SK-N-SH treated with all-trans-retinoic acid at 6 μM for 48 hours (cell line): ENCODE results near the gene SORCS2.

Experiments
- ATAC-seq: fragments of 200-7000 bp; cut with Tn5 transposase; 3 replicates; pipeline ENCODE4 v1.9.1; 2020; ENCODE audit warnings: mild to moderate bottlenecking, moderate library complexity
- ARNTL ChIP-seq: fragments of 450-650 bp; formaldehyde crosslinking; IDR thresholded peaks from 2 replicates; pipeline ENCODE4 v1.5.0; 2020; ENCODE audit warnings: low read depth, mild to moderate bottlenecking, moderate library complexity, borderline replicate concordance
- BACH2 ChIP-seq: fragments of 250-450 bp; sonication (Bioruptor Pico); IDR thresholded peaks from 2 replicates; pipeline ENCODE4 v1.9.0; 2021; ENCODE audit warnings: mild to moderate bottlenecking, borderline replicate concordance
- CSDC2 ChIP-seq: fragments of 250-450 bp; sonication (Bioruptor Pico); IDR thresholded peaks from 2 replicates; pipeline ENCODE4 v1.5.0; 2020; ENCODE audit warnings: mild to moderate bottlenecking, moderate library complexity
- GLIS3 ChIP-seq: fragments of 250-450 bp; sonication (Bioruptor Pico); IDR thresholded peaks from 2 replicates; pipeline ENCODE4 v1.5.0; 2020; ENCODE audit warnings: mild to moderate bottlenecking, moderate library complexity
- ISL1 ChIP-seq: fragments of 250-450 bp; sonication (Bioruptor Pico); IDR thresholded peaks from 2 replicates; pipeline ENCODE4 v2.1.2; 2022; ENCODE audit warnings: mild to moderate bottlenecking, moderate library complexity
- OSR1 ChIP-seq: fragments of 250-450 bp; sonication (Bioruptor Pico); IDR thresholded peaks from 2 replicates; pipeline ENCODE4 v1.8.0; 2022; ENCODE audit warnings: moderate library complexity, mild to moderate bottlenecking, inconsistent platforms
- PPARA ChIP-seq: fragments of 250-450 bp; sonication (Bioruptor Pico); IDR thresholded peaks from 2 replicates; pipeline ENCODE4 v1.5.0; 2020; ENCODE audit warnings: mild to moderate bottlenecking, borderline replicate concordance
- RARB ChIP-seq: fragments of 250-450 bp; sonication (Bioruptor Pico); IDR thresholded peaks from 2 replicates; pipeline ENCODE4 v1.8.0; 2021; ENCODE audit warnings: mild to moderate bottlenecking, moderate library complexity
- SNAI2 ChIP-seq: fragments of 250-450 bp; sonication (Bioruptor Pico); IDR thresholded peaks from 2 replicates; pipeline ENCODE4 v1.5.0; 2020; ENCODE audit warnings: mild to moderate bottlenecking, moderate library complexity
- TCF4 ChIP-seq: fragments of 250-450 bp; sonication (Bioruptor Pico); IDR thresholded peaks from 2 replicates; pipeline ENCODE4 v1.8.0; 2021; ENCODE audit warnings: mild to moderate bottlenecking, moderate library complexity, borderline replicate concordance
- TOX ChIP-seq: fragments of 250-450 bp; sonication (Bioruptor Pico); IDR thresholded peaks from 2 replicates; pipeline ENCODE4 v1.8.0; 2021; ENCODE audit warnings: mild to moderate bottlenecking, moderate library complexity, borderline replicate concordance
- ZC3H10 ChIP-seq: fragments of 250-450 bp; sonication (Bioruptor Pico); IDR thresholded peaks from 2 replicates; pipeline ENCODE4 v1.5.1; 2021; ENCODE audit warnings: mild to moderate bottlenecking, moderate library complexity
- ZFP3 ChIP-seq: fragments of 250-450 bp; sonication (Bioruptor Pico); IDR thresholded peaks from 2 replicates; pipeline ENCODE4 v1.5.0; 2020; ENCODE audit warnings: mild to moderate bottlenecking, moderate library complexity
- ZFP30 ChIP-seq: fragments of 450-650 bp; formaldehyde crosslinking; IDR thresholded peaks from 2 replicates; pipeline ENCODE4 v1.5.0; 2022; ENCODE audit warnings: mild to moderate bottlenecking, moderate library complexity
- ZNF565 ChIP-seq: fragments of 450-650 bp; formaldehyde crosslinking; conservative IDR thresholded peaks from 2 replicates; pipeline ENCODE4 v1.5.0; 2020; ENCODE audit warnings: low read depth, mild to moderate bottlenecking, moderate library complexity
- ZNF70 ChIP-seq: fragments of 450-650 bp; formaldehyde crosslinking; IDR thresholded peaks from 2 replicates; pipeline ENCODE4 v1.5.0; 2020; ENCODE audit warnings: mild to moderate bottlenecking, moderate library complexity
- ZNF8 ChIP-seq: fragments of 450-650 bp; formaldehyde crosslinking; IDR thresholded peaks from 2 replicates; pipeline ENCODE4 v1.5.0; 2020; ENCODE audit warnings: mild to moderate bottlenecking, moderate library complexity
- TF ChIP-seq, protein P1 (sequence below): fragments of 250-450 bp; sonication (Bioruptor Pico); IDR thresholded peaks from 2 replicates; pipeline ENCODE4 v1.5.1; 2020; ENCODE audit warnings: low read depth, mild to moderate bottlenecking, moderate library complexity
- TF ChIP-seq, protein P2 (sequence below): fragments of 250-450 bp; sonication (Bioruptor Pico); IDR thresholded peaks from 2 replicates; pipeline ENCODE4 v1.5.1; 2021; ENCODE audit warnings: mild to moderate bottlenecking, moderate library complexity
- TF ChIP-seq, protein P3 (sequence below): fragments of 250-450 bp; sonication (Bioruptor Pico); IDR thresholded peaks from 2 replicates; pipeline ENCODE4 v1.8.0; 2021; ENCODE audit warnings: low read depth, mild to moderate bottlenecking, moderate library complexity, borderline replicate concordance
- TF ChIP-seq, protein P4 (sequence below): fragments of 250-450 bp; sonication (Bioruptor Pico); IDR thresholded peaks from 2 replicates; pipeline ENCODE4 v1.5.0; 2020; ENCODE audit warnings: mild to moderate bottlenecking, moderate library complexity

The SORCS2 gene

DNA sequence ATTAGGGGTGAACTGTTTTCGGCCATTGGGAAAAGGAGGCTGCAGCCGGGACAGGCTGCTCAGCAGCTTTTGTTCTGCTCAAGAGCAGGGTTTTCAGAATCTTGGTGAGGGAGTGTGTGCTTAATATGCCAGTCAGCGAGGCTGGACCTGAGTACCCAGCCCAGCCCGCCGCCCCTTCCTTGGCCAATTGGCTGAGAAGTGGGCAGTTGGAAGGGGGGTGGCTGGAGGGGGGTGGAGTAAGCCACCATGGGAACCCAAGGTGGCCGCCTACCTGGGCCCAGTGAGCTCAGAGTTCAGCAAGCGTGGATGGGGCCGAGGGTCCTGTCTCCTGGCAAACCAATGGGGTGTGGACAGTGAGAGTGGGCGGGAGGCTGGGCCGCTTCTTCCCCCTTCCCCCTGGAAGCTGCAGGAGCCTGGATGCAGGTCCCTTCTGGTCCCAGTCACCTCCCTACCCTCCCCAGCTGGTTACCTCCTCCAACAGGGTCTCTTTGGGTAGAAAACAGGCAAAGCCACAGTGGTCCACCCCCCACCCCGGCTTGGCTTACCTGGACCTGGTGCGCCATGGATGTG is 52.5 kb downstream of the SORCS2 start:
- ATAC-seq, result no peak
- TF ChIP-seq, protein P1, sequence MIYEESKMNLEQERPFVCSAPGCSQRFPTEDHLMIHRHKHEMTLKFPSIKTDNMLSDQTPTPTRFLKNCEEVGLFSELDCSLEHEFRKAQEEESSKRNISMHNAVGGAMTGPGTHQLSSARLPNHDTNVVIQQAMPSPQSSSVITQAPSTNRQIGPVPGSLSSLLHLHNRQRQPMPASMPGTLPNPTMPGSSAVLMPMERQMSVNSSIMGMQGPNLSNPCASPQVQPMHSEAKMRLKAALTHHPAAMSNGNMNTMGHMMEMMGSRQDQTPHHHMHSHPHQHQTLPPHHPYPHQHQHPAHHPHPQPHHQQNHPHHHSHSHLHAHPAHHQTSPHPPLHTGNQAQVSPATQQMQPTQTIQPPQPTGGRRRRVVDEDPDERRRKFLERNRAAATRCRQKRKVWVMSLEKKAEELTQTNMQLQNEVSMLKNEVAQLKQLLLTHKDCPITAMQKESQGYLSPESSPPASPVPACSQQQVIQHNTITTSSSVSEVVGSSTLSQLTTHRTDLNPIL, result no peak
- TF ChIP-seq, protein P2, sequence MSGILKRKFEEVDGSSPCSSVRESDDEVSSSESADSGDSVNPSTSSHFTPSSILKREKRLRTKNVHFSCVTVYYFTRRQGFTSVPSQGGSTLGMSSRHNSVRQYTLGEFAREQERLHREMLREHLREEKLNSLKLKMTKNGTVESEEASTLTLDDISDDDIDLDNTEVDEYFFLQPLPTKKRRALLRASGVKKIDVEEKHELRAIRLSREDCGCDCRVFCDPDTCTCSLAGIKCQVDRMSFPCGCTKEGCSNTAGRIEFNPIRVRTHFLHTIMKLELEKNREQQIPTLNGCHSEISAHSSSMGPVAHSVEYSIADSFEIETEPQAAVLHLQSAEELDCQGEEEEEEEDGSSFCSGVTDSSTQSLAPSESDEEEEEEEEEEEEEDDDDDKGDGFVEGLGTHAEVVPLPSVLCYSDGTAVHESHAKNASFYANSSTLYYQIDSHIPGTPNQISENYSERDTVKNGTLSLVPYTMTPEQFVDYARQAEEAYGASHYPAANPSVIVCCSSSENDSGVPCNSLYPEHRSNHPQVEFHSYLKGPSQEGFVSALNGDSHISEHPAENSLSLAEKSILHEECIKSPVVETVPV, result no peak
- no peak for TF ChIP-seq ZFP30 (CRISPR knock-in tag)

DNA sequence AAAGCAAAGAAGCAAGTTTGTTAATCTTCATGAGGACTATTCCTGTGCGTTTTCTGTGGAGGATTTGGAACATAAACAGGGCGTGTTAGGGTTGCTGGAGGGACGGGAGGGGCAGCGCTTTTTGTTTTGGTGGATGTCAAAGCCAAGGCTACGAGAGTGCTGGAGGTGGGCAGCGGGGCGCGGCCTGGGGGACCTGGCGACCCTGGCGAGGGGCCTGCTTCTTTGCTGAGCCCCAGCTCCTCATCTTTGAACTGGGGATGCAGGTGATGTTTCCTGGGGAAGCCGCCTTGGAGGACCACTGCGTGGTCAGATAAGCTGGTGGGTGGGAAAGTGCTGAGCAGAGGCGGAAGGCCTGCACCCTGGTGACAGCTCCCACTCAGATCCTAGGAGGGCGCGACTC is 55.2 kb downstream of the SORCS2 start:
- TF ChIP-seq, protein P3, sequence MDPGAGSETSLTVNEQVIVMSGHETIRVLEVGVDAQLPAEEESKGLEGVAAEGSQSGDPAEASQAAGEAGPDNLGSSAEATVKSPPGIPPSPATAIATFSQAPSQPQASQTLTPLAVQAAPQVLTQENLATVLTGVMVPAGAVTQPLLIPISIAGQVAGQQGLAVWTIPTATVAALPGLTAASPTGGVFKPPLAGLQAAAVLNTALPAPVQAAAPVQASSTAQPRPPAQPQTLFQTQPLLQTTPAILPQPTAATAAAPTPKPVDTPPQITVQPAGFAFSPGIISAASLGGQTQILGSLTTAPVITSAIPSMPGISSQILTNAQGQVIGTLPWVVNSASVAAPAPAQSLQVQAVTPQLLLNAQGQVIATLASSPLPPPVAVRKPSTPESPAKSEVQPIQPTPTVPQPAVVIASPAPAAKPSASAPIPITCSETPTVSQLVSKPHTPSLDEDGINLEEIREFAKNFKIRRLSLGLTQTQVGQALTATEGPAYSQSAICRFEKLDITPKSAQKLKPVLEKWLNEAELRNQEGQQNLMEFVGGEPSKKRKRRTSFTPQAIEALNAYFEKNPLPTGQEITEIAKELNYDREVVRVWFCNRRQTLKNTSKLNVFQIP (CRISPR knock-in tag), result no peak
- TF ChIP-seq ARNTL (CRISPR knock-in tag) (no peak), ZC3H10 (CRISPR knock-in tag) (no peak), ZNF70 (no peak), SNAI2 (CRISPR knock-in tag) (no peak), GLIS3 (CRISPR knock-in tag) (no peak), CSDC2 (CRISPR knock-in tag) (no peak), ZNF565 (no peak), TOX (CRISPR knock-in tag) (no peak), OSR1 (no peak), RARB (CRISPR knock-in tag) (no peak), TCF4 (CRISPR knock-in tag) (no peak), BACH2 (CRISPR knock-in tag) (no peak), PPARA (CRISPR knock-in tag) (no peak), ZFP3 (CRISPR knock-in tag) (no peak)
- TF ChIP-seq, protein P1, result no peak
- TF ChIP-seq, protein P2, result no peak
- ATAC-seq, result no peak

DNA sequence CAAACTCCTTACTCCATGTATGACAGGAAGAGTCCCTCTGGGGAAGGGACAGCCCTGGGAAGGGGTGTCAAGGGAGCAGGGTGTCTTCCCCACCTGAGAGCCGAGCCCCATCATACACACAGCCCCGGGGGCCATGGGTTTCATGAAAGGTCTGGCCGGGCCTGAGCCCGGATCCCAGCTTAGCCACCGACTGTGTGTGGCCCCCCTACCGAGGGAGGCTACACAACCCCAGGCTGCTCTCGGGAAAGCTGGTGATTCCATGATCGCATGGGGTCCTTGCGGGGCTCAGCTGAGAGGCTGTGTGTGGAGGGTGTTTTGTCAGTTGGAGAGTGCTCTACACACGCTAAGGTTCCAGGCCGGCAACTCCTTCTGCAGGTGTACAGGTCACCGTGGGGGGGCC is 55.6 kb downstream of the SORCS2 start:
- ATAC-seq, result no peak
- TF ChIP-seq, protein P4, sequence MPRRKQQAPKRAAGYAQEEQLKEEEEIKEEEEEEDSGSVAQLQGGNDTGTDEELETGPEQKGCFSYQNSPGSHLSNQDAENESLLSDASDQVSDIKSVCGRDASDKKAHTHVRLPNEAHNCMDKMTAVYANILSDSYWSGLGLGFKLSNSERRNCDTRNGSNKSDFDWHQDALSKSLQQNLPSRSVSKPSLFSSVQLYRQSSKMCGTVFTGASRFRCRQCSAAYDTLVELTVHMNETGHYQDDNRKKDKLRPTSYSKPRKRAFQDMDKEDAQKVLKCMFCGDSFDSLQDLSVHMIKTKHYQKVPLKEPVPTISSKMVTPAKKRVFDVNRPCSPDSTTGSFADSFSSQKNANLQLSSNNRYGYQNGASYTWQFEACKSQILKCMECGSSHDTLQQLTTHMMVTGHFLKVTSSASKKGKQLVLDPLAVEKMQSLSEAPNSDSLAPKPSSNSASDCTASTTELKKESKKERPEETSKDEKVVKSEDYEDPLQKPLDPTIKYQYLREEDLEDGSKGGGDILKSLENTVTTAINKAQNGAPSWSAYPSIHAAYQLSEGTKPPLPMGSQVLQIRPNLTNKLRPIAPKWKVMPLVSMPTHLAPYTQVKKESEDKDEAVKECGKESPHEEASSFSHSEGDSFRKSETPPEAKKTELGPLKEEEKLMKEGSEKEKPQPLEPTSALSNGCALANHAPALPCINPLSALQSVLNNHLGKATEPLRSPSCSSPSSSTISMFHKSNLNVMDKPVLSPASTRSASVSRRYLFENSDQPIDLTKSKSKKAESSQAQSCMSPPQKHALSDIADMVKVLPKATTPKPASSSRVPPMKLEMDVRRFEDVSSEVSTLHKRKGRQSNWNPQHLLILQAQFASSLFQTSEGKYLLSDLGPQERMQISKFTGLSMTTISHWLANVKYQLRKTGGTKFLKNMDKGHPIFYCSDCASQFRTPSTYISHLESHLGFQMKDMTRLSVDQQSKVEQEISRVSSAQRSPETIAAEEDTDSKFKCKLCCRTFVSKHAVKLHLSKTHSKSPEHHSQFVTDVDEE, result no peak
- TF ChIP-seq ZNF70 (no peak), ISL1 (CRISPR knock-in tag) (no peak), ARNTL (CRISPR knock-in tag) (no peak), ZC3H10 (CRISPR knock-in tag) (no peak), GLIS3 (CRISPR knock-in tag) (no peak), ZNF8 (CRISPR knock-in tag) (no peak), ZFP3 (CRISPR knock-in tag) (no peak)
- TF ChIP-seq, protein P3 (CRISPR knock-in tag), result no peak
- TF ChIP-seq, protein P2, result no peak
- TF ChIP-seq, all 23 proteins: peak for 0
